Activated CD4-positive, alpha-beta T cell treated with anti-CD3 and anti-CD28 coated beads, Interleukin-2, amount 10 ng/mL, durations not matched to agents 7 days and 5 days (primary cell): ENCODE data around the gene METTL9. TPM values are rescaled to one million over a fixed set of nuclear protein-coding genes. Genes with fewer than 3 reads are reported as not detected.
A peak's percentile ranks its signal among the peaks of the same experiment; 100 is the strongest.
"Not testable (repeated sequence)": the region's sequence is repeated elsewhere in the genome, so short reads cannot be mapped to it uniquely, and the experiment has no call there.

Experiments
- CTCF ChIA-PET: fragments of 350-600 bp; sonication (Branson Sonifier 250); formaldehyde crosslinking; loops from one replicate; lab custom pipeline; 2021; ENCODE audit warnings: antibody characterized with exemption; lab: Charles Lee
- POLR2A ChIA-PET: fragments of 350-600 bp; sonication (Branson Sonifier 250); formaldehyde crosslinking; loops from one replicate; lab custom pipeline; 2021; ENCODE audit warnings: antibody characterized with exemption; lab: Charles Lee
- DNase-seq: peaks from one replicate; pipeline ENCODE4 v3.0.0-alpha.2; 2020
- H3K27ac Mint-ChIP-seq: one replicate; pipeline ENCODE4 v1.8.0; 2021; ENCODE audit warnings: mild to moderate bottlenecking, moderate library complexity, mixed read lengths
- H3K27me3 Mint-ChIP-seq: one replicate; pipeline ENCODE4 v1.8.0; 2021; ENCODE audit warnings: mixed read lengths
- H3K36me3 Mint-ChIP-seq: one replicate; pipeline ENCODE4 v1.8.0; 2021; ENCODE audit warnings: low read depth, mixed read lengths
- H3K4me1 Mint-ChIP-seq: one replicate; pipeline ENCODE4 v1.8.0; 2021; ENCODE audit warnings: mixed read lengths
- H3K4me3 Mint-ChIP-seq: one replicate; pipeline ENCODE4 v1.8.0; 2021; ENCODE audit warnings: mild to moderate bottlenecking, moderate library complexity, mixed read lengths
- H3K9me3 Mint-ChIP-seq: one replicate; pipeline ENCODE4 v1.8.0; 2021; ENCODE audit warnings: mixed read lengths
- total RNA-seq, 2 experiments: library from RNA; stranded (reverse); gene quantifications; one replicate each; pipeline ENCODE4 v1.2.3, GENCODE V29; 2021

The METTL9 gene
- total RNA-seq, 2 experiments from 2014 or later, result 82.1 to 87.1 TPM

DNA sequence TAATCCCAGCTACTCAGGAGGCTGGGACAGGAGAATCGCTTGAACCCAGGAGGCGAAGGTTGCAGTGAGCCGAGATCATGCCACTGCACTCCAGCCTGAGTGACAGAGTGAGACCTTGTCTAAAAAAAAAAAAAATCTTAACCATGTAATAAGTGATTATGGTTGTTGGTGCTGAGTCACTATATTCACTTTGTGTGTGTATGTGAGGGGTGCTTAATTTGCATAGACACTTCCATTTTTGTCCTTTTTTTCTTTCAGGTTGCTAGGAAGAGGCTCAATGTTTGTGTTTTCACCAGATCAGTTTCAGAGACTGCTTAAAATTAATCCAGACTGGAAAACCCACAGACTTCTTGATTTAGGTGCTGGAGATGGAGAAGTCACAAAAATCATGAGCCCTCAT, 18.2 kb downstream of the METTL9 start:
- Mint-ChIP-seq H3K9me3 (no peaks in the 10 kb centered on the region), H3K27me3 (no peaks in the 10 kb centered on the region), H3K4me3 (no peak overlapping the region), H3K4me1 (peaks cover 67% of the 10 kb centered on the region), H3K27ac (no peak overlapping the region), H3K36me3 (peaks cover 53% of the 10 kb centered on the region)
- ChIA-PET POLR2A (no interaction called here), CTCF (interaction anchor here (0.6 to 0.8 kb wide), 2 partner anchors 23 to 542 kb away, joined by 3 to 4 read pairs; no protein-coding TSS in a partner anchor)
- no peak for DNase-seq

GRCh38 chr16:21618281-21618680, 18.9 kb downstream of the METTL9 start:
- H3K27me3 Mint-ChIP-seq, result no peaks in the 10 kb centered on the region
- no peak overlapping the region for H3K4me3 Mint-ChIP-seq
- H3K36me3 Mint-ChIP-seq, result peaks cover 49% of the 10 kb centered on the region
- peaks cover 69% of the 10 kb centered on the region for H3K4me1 Mint-ChIP-seq
- ChIA-PET POLR2A (no interaction called here), CTCF (interaction anchor here (0.8 kb wide), 1 partner anchor 22 kb away, joined by 3 read pairs; no protein-coding TSS in a partner anchor)
- no peak overlapping the region for H3K27ac Mint-ChIP-seq
- no peaks in the 10 kb centered on the region for H3K9me3 Mint-ChIP-seq
- no peak for DNase-seq

- H3K36me3 Mint-ChIP-seq, result peaks cover 43% of the 10 kb centered on the region
- H3K27ac Mint-ChIP-seq, result no peak overlapping the region
- no peaks in the 10 kb centered on the region for H3K27me3 Mint-ChIP-seq
- peaks cover 71% of the 10 kb centered on the region for H3K4me1 Mint-ChIP-seq
- POLR2A ChIA-PET, result interaction anchor here (0.5 kb wide), 1 partner anchor 13 kb away, joined by 5 read pairs; no protein-coding TSS in a partner anchor
- CTCF ChIA-PET, result no interaction called here
- no peaks in the 10 kb centered on the region for H3K9me3 Mint-ChIP-seq
- no peak overlapping the region for H3K4me3 Mint-ChIP-seq
- DNase-seq, result no peak
These were observed 20.5 kb downstream of the METTL9 start for GRCh38 chr16:21619765-21620425.

GRCh38 chr16:21620592-21620991, 21.2 kb downstream of the METTL9 start:
- Mint-ChIP-seq H3K4me3 (no peak overlapping the region), H3K9me3 (no peaks in the 10 kb centered on the region), H3K27me3 (no peaks in the 10 kb centered on the region), H3K36me3 (peaks cover 42% of the 10 kb centered on the region), H3K27ac (peak overlapping the region; percentile 73), H3K4me1 (peaks cover 72% of the 10 kb centered on the region)
- POLR2A ChIA-PET, result no interaction called here
- CTCF ChIA-PET, result interaction anchor here (0.9 to 2.0 kb wide), 3 partner anchors 9 to 36 kb away, joined by 4 to 7 read pairs (median 4); no protein-coding TSS in a partner anchor
- DNase-seq, result no peak

DNA sequence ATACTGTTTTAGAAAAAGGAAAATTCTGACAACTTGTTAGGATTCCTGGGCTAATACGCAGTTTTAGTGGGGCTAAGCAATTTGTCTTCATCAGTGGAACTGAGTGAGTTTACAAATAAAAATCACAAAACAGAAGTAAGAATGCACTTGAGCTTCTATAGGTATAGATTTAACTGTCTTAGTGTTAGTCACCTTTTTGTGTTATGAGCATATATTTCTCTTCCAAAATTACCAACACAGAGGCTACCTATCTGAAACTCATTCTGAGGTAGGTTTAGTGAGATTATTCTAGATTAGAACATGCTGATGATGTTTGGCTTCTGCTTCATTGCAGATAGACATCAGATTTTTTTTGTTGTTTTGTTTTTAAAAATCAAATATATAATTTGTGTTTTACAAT, 23.2 kb downstream of the METTL9 start:
- ChIA-PET POLR2A (no interaction called here), CTCF (interaction anchor here (0.9 to 2.0 kb wide), 3 partner anchors 7 to 19 kb away, joined by 3 to 4 read pairs (median 4); no protein-coding TSS in a partner anchor)
- H3K27me3 Mint-ChIP-seq, result no peaks in the 10 kb centered on the region
- peak overlapping the region; percentile 69 for H3K27ac Mint-ChIP-seq
- H3K4me1 Mint-ChIP-seq, result peaks cover 75% of the 10 kb centered on the region
- H3K9me3 Mint-ChIP-seq, result no peaks in the 10 kb centered on the region
- H3K4me3 Mint-ChIP-seq, result no peak overlapping the region
- peaks cover 54% of the 10 kb centered on the region for H3K36me3 Mint-ChIP-seq
- DNase-seq, result no peak

GRCh38 chr16:21625026-21625425, 25.6 kb downstream of the METTL9 start:
- Mint-ChIP-seq H3K36me3 (peaks cover 58% of the 10 kb centered on the region), H3K27me3 (no peaks in the 10 kb centered on the region), H3K4me3 (no peak overlapping the region), H3K4me1 (peaks cover 67% of the 10 kb centered on the region), H3K9me3 (peaks cover 8% of the 10 kb centered on the region), H3K27ac (no peak overlapping the region)
- DNase-seq, result no peak
- CTCF ChIA-PET, result interaction anchor here (0.6 to 1.3 kb wide), 2 partner anchors 19 to 75 kb away, joined by 3 to 4 read pairs; no protein-coding TSS in a partner anchor
- POLR2A ChIA-PET, result no interaction called here

- peak; percentile 40 for DNase-seq
- peaks cover 56% of the 10 kb centered on the region for H3K36me3 Mint-ChIP-seq
- peak overlapping the region; percentile 0 for H3K4me3 Mint-ChIP-seq
- CTCF ChIA-PET, result interaction anchor here (0.9 to 1.3 kb wide), 3 partner anchors 18 to 29 kb away, joined by 3 read pairs; no protein-coding TSS in a partner anchor
- peaks cover 49% of the 10 kb centered on the region for H3K4me1 Mint-ChIP-seq
- H3K9me3 Mint-ChIP-seq, result peaks cover 8% of the 10 kb centered on the region
- POLR2A ChIA-PET, result no interaction called here
- no peaks in the 10 kb centered on the region for H3K27me3 Mint-ChIP-seq
- peak overlapping the region; percentile 52 for H3K27ac Mint-ChIP-seq
These were observed 27.4 kb downstream of the METTL9 start for GRCh38 chr16:21626659-21627277.

- no peak for DNase-seq
- Mint-ChIP-seq H3K27ac (peak overlapping the region; percentile 48), H3K36me3 (peaks cover 56% of the 10 kb centered on the region), H3K4me1 (peaks cover 39% of the 10 kb centered on the region), H3K27me3 (no peaks in the 10 kb centered on the region), H3K9me3 (peaks cover 8% of the 10 kb centered on the region), H3K4me3 (no peak overlapping the region)
- ChIA-PET CTCF (interaction anchor here (1.7 kb wide), 1 partner anchor 10 kb away, joined by 3 read pairs; no protein-coding TSS in a partner anchor), POLR2A (no interaction called here)
These were observed 28.8 kb downstream of the METTL9 start for GRCh38 chr16:21628121-21628726.

DNA sequence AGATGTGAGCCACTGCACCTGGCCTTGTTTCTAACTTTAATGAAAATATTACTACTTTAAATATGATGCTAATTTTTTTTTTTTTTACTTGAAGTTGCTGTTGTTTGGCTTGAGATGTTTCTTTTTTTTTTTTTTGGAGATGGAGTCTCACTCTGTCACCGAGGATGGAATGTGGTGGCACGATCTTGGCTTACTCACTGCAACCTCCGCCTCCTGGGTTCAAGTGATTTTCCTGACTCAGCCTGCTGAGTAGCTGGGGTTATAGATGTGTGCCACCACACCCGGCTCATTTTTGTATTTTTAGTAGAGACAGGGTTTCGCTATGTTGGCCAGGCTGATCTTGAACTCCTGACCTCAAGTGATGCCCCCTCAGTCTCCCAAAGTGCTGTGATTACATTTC, 29.4 kb downstream of the METTL9 start:
- DNase-seq, result no peak
- POLR2A ChIA-PET, result no interaction called here
- Mint-ChIP-seq H3K27ac (no peak overlapping the region), H3K4me3 (no peak overlapping the region), H3K27me3 (no peaks in the 10 kb centered on the region), H3K9me3 (peaks cover 8% of the 10 kb centered on the region), H3K4me1 (peaks cover 36% of the 10 kb centered on the region), H3K36me3 (peaks cover 52% of the 10 kb centered on the region)
- CTCF ChIA-PET, result interaction anchor here (1.2 to 1.7 kb wide), 2 partner anchors 9 to 17 kb away, joined by 3 to 4 read pairs; no protein-coding TSS in a partner anchor

DNA sequence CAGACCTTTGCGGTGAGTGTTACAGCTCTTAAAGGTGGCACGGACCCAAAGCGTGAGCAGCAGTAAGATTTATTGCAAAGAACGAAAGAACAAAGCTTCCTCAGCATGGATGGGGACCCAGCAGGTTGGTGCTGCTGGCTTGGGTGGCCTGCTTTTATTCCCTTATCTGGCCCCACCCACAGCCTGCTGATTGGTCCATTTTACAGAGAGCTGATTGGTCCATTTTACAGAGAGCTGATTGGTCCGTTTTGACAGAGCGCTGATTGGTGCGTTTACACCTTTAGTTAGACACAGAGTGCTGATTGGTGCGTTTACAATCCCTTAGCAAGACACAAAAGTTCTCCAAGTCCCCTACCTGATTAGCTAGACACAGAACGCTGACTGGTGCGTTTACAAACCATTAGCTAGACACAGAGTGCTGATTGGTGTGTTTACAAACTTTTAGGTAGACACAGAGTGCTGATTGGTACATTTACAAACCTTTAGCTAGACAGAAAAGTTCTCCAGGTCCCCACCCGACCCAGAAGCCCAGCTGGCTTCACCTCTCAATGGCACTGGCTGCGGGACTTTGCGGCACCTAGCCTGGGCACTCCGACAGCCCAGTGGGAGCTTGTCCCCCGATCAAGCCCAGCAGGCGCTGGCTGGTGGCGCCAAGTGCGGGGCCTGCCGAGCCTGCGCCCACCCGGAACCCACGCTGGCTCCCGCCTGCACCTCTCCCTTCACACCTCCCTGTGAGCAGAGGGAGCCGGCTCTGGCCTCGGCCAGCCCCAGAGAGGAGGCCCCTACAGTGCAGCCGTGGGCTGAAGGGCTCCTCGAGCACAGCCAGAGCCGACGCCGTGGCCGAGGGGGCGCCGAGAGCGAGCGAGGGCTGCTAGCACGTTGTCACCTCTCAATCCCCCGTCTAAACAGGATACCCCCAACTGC, 30.5 kb downstream of the METTL9 start:
- H3K4me3 Mint-ChIP-seq, POLR2A ChIA-PET, H3K27ac Mint-ChIP-seq, H3K27me3 Mint-ChIP-seq, H3K9me3 Mint-ChIP-seq, DNase-seq: not testable (repeated sequence)
- CTCF ChIA-PET, result interaction anchor here (1.1 to 1.2 kb wide), 2 partner anchors 8 to 16 kb away, joined by 4 read pairs; no protein-coding TSS in a partner anchor
- Mint-ChIP-seq H3K4me1 (peaks cover 30% of the 10 kb centered on the region), H3K36me3 (peaks cover 46% of the 10 kb centered on the region)

DNA sequence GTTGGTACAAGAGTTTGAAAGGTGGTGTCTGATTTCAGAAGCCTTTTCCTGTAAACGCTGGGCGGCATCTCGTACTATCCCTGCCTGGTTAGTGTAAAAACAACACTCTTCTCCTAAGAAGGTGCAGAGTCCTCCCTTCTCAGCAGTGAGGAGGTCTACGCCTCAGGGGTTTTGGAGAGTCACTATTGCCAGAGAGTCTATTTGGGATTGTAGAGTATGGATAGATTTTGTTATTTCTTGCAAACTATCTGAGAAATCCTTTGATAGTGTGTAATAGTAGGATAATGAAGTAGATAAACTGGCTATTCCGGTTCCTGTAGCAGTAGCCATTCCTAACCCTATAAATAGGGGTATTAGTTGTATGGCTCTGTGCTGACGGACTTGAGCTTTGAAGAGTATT, 31.5 kb downstream of the METTL9 start:
- H3K9me3 Mint-ChIP-seq, H3K4me3 Mint-ChIP-seq, H3K27me3 Mint-ChIP-seq, H3K27ac Mint-ChIP-seq, POLR2A ChIA-PET, CTCF ChIA-PET, DNase-seq: not testable (repeated sequence)
- Mint-ChIP-seq H3K4me1 (peaks cover 21% of the 10 kb centered on the region), H3K36me3 (peaks cover 42% of the 10 kb centered on the region)

DNA sequence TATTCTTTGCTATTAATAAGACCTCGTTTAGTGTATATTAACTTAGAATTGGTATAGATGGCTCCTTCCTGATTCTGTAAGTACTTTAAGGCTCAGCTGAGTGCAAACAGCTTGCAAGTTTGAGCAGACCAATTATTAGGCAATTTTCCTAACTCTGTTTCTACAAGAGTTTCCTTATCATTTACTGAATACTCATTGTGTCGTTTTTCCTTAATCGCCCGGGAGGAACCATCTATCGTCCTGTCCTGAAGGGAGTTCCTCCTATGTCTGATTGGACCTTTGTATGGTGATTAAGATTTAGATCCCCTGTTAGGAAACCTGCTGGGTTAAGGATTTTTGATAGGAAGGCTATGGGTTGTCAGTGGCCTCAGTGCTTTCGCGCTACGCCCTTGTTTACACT, 32.0 kb downstream of the METTL9 start:
- POLR2A ChIA-PET, H3K27ac Mint-ChIP-seq, H3K9me3 Mint-ChIP-seq, H3K4me3 Mint-ChIP-seq, DNase-seq, H3K27me3 Mint-ChIP-seq, CTCF ChIA-PET: not testable (repeated sequence)
- H3K36me3 Mint-ChIP-seq, result peaks cover 37% of the 10 kb centered on the region
- H3K4me1 Mint-ChIP-seq, result peaks cover 16% of the 10 kb centered on the region
